ENCODE data around the gene PDIK1L.

DNA sequence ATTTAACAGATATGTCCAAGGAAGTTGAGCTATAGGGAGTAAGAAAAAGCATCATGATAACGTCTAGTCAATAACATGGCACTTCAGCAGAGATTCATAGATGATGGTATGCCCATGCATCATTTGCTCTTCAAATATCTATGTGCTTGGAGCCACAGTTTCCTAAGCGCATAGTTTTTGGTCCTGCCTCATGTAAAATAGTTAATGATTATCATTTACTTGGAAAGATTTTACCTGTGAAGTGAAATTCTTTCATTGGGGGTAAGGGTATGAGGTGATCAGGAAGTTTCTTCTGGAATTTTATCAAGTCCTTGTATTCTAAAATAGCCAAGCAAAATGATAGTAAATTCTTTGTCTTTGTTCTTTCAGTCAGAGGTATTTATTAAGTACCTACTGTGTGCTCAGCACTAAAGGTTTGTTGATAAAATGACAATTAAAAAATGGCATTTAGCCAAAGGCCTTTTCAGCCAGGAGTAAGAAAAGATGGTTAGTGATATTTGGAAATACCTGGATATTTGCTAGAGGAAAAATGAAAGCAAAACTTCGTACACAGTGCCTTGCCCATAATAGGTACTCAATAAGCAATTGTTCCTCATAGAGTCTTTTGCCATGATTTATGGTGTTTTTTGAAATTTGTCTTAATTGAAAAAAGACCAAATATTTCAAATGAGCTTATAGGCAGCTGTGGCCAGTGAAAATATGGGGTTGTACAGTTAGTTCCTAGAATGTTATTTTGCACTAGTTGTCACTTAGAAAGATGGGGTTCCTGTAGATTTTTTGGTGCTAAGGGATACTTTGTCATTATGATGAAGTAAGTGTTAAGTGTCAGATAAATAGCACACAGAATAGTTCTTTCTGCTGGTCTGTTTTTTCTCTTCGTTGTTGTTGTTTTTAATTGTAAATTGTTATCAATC, 13.1 kb downstream of the PDIK1L start:
- TF ChIP-seq GATA2 (IDR thresholded peaks at IDR 0.05; ENCODE audit: low read depth, low read length) (no peak), GATA3 (IDR thresholded peaks at IDR 0.05; ENCODE audit: low read depth, low read length) (no peak)
